ENCODE data around the gene DNTTIP2. TPM values are rescaled to one million over a fixed set of nuclear protein-coding genes. Genes with fewer than 3 reads are reported as not detected.

DNTTIP2 gene
- total RNA-seq, 1 experiment from 2014 or later: 101 TPM

- H4K91ac ChIP-seq (ENCODE audit: insufficient read length, low read depth, low read length): no peak overlapping the region
- no peaks in the 10 kb centered on the region for H4K20me1 ChIP-seq (ENCODE audit: control insufficient read depth, insufficient read depth, insufficient read length)
- Mint-ChIP-seq H3K36me3 (ENCODE audit: insufficient read depth in 1 of 3, low read depth in 3 of 3) (peaks cover 30 to 47% (median 42%) of the 10 kb centered on the region in 3 experiments), H3K9me3 (no peaks in the 10 kb centered on the region), H3K4me3 (peak overlapping the region; percentile 95 to 97), H3K27ac (no peak overlapping the region), H3K4me1 (peaks cover 15 to 16% of the 10 kb centered on the region in 2 experiments), H3K27me3 (ENCODE audit: low read depth) (no peaks in the 10 kb centered on the region)
- H4K8ac ChIP-seq (replicated peaks; ENCODE audit: insufficient read length, low read depth, low read length): no peak overlapping the region
- no peaks in the 10 kb centered on the region for H3K27me3 ChIP-seq (ENCODE audit: insufficient read depth, low read length)
- H2AK5ac ChIP-seq (ENCODE audit: insufficient read length, low read length): no peak overlapping the region
- no peak overlapping the region for H3K4ac ChIP-seq (ENCODE audit: low read depth, low read length)
- WGBS (ENCODE audit: extremely low coverage, insufficient read length, low lambda C conversion rate): no CpG with 5 or more reads among the region's 4 CpGs
- no peak overlapping the region for H2AFZ ChIP-seq (ENCODE audit: low read length)
- H3T11ph ChIP-seq (ENCODE audit: low read length): no peak overlapping the region
- peaks cover 22% of the 10 kb centered on the region; the same call in 1 of the 2 replicates for H3K79me2 ChIP-seq (ENCODE audit: insufficient read depth, low read length)
- H2BK120ac ChIP-seq (ENCODE audit: low read depth, low read length, poor library complexity, severe bottlenecking): no peak overlapping the region
- no peak overlapping the region for H2BK12ac ChIP-seq (ENCODE audit: insufficient read length, low read depth, low read length)
- H3K27ac ChIP-seq (ENCODE audit: insufficient read length, low read depth, low read length): no peak overlapping the region
- no peak overlapping the region for H2BK15ac ChIP-seq (ENCODE audit: low read depth, low read length)
- no peak overlapping the region for H3K56ac ChIP-seq (ENCODE audit: insufficient read length, low read depth, low read length)
- no peaks in the 10 kb centered on the region for H3K9me3 ChIP-seq (ENCODE audit: control insufficient read depth, low read depth, low read length)
- no peak overlapping the region for H2BK20ac ChIP-seq (ENCODE audit: low read depth, low read length, poor library complexity, severe bottlenecking)
- H3K18ac ChIP-seq (ENCODE audit: insufficient read length, low read depth, low read length): no peak overlapping the region
- peak overlapping the region; percentile 81 for H3K4me2 ChIP-seq (ENCODE audit: insufficient read depth, insufficient read length, low read length)
- DNase-seq: no peak
- no peaks in the 10 kb centered on the region for H3K4me1 ChIP-seq (ENCODE audit: insufficient read depth, low read length)
- peaks cover 10% of the 10 kb centered on the region for H3K79me1 ChIP-seq (ENCODE audit: insufficient read depth, low read depth, low read length, poor library complexity, severe bottlenecking)
- peaks cover 13% of the 10 kb centered on the region for H3K23me2 ChIP-seq (ENCODE audit: insufficient read length, low read depth, low read length, poor library complexity, severe bottlenecking)
- no peak overlapping the region for H3K9ac ChIP-seq (ENCODE audit: extremely low read depth, insufficient read length, low read length)
- no peak overlapping the region for H3K23ac ChIP-seq (ENCODE audit: insufficient read length, low read depth, low read length)
- no peak overlapping the region for H2BK5ac ChIP-seq (ENCODE audit: insufficient read length, low read length)
- no peak overlapping the region for H4K5ac ChIP-seq (ENCODE audit: insufficient read length, low read depth, low read length)
- TF ChIP-seq CTCF (conservative IDR thresholded peaks at IDR 0.05): no peak
- H3K14ac ChIP-seq (ENCODE audit: insufficient read depth, low read length): no peak overlapping the region
Measured at GRCh38 chr1:93877529-93877928, 1.5 kb downstream of the DNTTIP2 start.

All from H9 (cell line).